ENCODE data around the gene PPARG. TPM values are rescaled to one million over a fixed set of nuclear protein-coding genes. Genes with fewer than 3 reads are reported as not detected.

PPARG gene
- total RNA-seq, 1 donor from 2014 or later: 10.1 TPM

DNA sequence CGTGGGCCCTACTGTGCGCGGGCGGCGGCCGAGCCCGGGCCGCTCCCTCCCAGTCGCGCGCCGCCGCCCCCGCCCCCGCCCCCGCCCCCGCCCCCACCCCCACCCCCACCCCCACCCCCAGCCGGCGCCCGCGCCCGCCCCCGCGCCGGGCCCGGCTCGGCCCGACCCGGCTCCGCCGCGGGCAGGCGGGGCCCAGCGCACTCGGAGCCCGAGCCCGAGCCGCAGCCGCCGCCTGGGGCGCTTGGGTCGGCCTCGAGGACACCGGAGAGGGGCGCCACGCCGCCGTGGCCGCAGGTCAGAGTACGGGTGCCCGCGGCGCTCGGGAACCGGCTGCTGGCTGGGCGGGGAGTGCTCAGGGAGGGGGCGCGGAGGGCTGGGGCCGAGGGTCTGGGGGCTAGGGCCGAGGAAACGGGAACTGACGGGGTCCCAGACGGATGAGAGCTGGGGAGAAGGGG, 1.1 kb upstream of the PPARG start:
- H3K4me1 Mint-ChIP-seq: peaks cover 21% of the 10 kb centered on the region
- no peaks in the 10 kb centered on the region for H3K36me3 Mint-ChIP-seq
- H3K9me3 Mint-ChIP-seq: no peaks in the 10 kb centered on the region
- H3K4me3 Mint-ChIP-seq: peak overlapping the region; percentile 75
- peaks cover 29% of the 10 kb centered on the region for H3K27me3 Mint-ChIP-seq (ENCODE audit: low read depth)
- TF ChIP-seq, protein P1, sequence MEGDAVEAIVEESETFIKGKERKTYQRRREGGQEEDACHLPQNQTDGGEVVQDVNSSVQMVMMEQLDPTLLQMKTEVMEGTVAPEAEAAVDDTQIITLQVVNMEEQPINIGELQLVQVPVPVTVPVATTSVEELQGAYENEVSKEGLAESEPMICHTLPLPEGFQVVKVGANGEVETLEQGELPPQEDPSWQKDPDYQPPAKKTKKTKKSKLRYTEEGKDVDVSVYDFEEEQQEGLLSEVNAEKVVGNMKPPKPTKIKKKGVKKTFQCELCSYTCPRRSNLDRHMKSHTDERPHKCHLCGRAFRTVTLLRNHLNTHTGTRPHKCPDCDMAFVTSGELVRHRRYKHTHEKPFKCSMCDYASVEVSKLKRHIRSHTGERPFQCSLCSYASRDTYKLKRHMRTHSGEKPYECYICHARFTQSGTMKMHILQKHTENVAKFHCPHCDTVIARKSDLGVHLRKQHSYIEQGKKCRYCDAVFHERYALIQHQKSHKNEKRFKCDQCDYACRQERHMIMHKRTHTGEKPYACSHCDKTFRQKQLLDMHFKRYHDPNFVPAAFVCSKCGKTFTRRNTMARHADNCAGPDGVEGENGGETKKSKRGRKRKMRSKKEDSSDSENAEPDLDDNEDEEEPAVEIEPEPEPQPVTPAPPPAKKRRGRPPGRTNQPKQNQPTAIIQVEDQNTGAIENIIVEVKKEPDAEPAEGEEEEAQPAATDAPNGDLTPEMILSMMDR (IDR thresholded peaks at IDR 0.05; ENCODE audit: unreplicated experiment): no peak
- peak in 1 of 2 experiments; percentile 54 for DNase-seq (ENCODE audit: low spot score in 2 of 2, unreplicated experiment in 2 of 2)
- peak overlapping the region; percentile 47 for H3K27ac Mint-ChIP-seq

DNA sequence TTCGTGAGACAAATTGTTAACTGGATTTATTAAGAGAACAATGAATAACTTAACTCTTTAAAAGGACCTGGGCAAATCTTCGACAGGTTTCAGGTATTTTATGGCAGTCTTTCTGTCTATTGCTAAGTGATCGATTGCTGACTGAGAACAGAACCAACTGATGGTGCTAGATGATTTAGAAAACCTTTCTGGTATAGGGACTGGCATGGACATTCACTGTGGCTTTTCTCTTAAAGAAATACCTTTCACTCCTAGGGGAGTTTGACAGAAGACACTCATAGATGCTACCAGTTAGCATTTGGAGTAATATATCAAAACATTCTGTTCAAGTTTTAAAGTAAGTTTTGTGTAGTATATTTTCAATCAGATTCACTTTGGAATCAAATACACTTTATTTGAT, 654 bp downstream of the PPARG start:
- H3K9me3 Mint-ChIP-seq: no peaks in the 10 kb centered on the region
- H3K36me3 Mint-ChIP-seq: no peaks in the 10 kb centered on the region
- no peak for DNase-seq (ENCODE audit: low spot score in 2 of 2, unreplicated experiment in 2 of 2)
- H3K27me3 Mint-ChIP-seq (ENCODE audit: low read depth): peaks cover 29% of the 10 kb centered on the region
- peaks cover 30% of the 10 kb centered on the region for H3K4me1 Mint-ChIP-seq
- no peak overlapping the region for H3K27ac Mint-ChIP-seq
- TF ChIP-seq, protein P1 (IDR thresholded peaks at IDR 0.05; ENCODE audit: unreplicated experiment): no peak
- peak overlapping the region; percentile 72 for H3K4me3 Mint-ChIP-seq

DNA sequence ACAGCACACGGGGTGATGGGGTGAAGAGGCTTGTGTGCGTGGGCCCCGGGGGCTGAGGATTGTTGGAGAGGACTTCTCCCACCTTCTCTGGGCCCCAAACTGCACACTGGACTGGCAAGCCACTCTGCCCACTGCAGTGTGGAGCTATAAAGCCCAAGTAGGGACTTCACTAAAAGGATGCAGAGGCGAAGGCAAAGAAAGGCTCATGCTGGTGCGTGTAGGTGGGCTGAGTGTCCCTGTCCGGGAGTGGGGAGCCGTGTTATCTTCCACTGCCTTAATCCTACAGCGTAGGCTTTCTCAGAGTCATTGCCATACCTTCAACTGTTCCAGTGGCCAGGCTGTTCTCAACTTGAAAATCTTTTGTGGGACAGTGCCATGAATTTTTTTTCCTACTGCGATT, 3.9 kb downstream of the PPARG start:
- Mint-ChIP-seq H3K4me1 (peaks cover 26% of the 10 kb centered on the region), H3K9me3 (no peaks in the 10 kb centered on the region), H3K27me3 (ENCODE audit: low read depth) (peaks cover 14% of the 10 kb centered on the region), H3K27ac (no peak overlapping the region), H3K4me3 (no peak overlapping the region), H3K36me3 (no peaks in the 10 kb centered on the region)
- TF ChIP-seq, protein P1 (IDR thresholded peaks at IDR 0.05; ENCODE audit: unreplicated experiment): no peak
- no peak for DNase-seq (ENCODE audit: low spot score in 2 of 2, unreplicated experiment in 2 of 2)

DNA sequence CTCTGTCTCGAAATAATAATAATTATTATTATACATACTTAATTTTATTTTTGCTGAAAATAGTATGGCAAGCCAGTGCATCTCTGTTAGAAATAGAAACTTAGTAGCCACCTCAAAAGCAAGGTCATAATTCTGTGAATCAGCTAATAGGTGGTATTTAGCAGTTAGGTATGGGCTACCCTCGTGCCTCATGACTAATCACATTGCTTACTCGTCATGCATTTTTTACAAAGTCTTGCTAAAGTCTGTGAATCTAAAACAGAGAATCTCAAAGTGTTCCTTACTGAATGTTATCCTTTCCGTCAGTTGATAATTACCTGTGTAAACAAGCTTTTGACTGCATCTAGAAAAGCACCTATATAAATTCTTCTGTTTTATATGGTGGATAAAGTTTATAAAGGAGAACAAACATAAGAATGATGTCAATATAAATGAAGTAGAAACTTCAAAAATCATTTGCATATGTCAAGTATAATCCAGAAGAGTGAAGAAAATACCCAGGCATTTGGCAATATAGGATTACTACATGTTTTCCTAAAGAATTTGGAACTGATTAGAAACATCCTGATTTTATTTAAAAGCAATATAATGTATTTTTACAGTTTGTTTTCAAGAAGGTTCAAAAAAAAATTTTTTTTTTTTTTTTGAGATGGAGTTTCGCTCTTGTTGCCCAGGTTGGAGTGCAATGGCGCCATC, 6.2 kb downstream of the PPARG start:
- no peak overlapping the region for H3K4me3 Mint-ChIP-seq
- no peaks in the 10 kb centered on the region for H3K9me3 Mint-ChIP-seq
- no peak for DNase-seq (ENCODE audit: low spot score in 2 of 2, unreplicated experiment in 2 of 2)
- no peak overlapping the region for H3K27ac Mint-ChIP-seq
- TF ChIP-seq, protein P1 (IDR thresholded peaks at IDR 0.05; ENCODE audit: unreplicated experiment): no peak
- H3K36me3 Mint-ChIP-seq: no peaks in the 10 kb centered on the region
- peaks cover 22% of the 10 kb centered on the region for H3K4me1 Mint-ChIP-seq
- peaks cover 4% of the 10 kb centered on the region for H3K27me3 Mint-ChIP-seq (ENCODE audit: low read depth)

DNA sequence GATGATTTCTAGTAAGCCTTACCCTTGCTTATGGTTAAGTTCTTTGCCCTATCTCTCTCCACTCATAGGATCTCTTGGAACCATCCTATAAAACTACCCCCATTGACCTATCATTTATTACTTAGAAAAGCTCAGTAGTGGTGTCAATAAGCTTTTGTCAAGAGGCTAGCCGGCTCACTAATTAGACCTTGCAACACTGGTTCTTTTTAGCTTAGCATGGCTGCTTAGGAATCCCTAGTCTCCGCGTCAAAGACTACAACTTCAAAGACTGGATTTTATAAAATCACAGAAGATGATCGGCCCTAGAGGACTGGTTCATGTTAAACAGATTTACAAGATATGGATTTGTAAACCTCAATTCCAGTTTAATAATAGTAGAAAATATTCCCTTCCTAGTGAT, 7.6 kb downstream of the PPARG start:
- Mint-ChIP-seq H3K27me3 (ENCODE audit: low read depth) (peaks cover 4% of the 10 kb centered on the region), H3K36me3 (no peaks in the 10 kb centered on the region), H3K27ac (no peak overlapping the region), H3K4me3 (no peak overlapping the region), H3K4me1 (peaks cover 35% of the 10 kb centered on the region), H3K9me3 (no peaks in the 10 kb centered on the region)
- no peak for DNase-seq (ENCODE audit: low spot score in 2 of 2, unreplicated experiment in 2 of 2)
- TF ChIP-seq, protein P1 (IDR thresholded peaks at IDR 0.05; ENCODE audit: unreplicated experiment): no peak

All from mesothelial cell of epicardium (in vitro differentiated cells).